K562 (cell line): ENCODE data around the gene CRCP. TPM values are rescaled to one million over a fixed set of nuclear protein-coding genes. Genes with fewer than 3 reads are reported as not detected.

Experiments
- BHLHE40 ChIP-seq: IDR thresholded peaks from 2 replicates; pipeline ENCODE4 v1.6.1; 2011; ENCODE audit warnings: low read length, improper control_type of control experiment
- BMI1 ChIP-seq: fragments of 150-350 bp; IDR thresholded peaks from 2 replicates; pipeline ENCODE4 v1.6.1; 2014; ENCODE audit warnings: low read length
- C11orf30 ChIP-seq: fragments of 450-650 bp; IDR thresholded peaks from 2 replicates; pipeline ENCODE4 v1.6.1; 2016; ENCODE audit warnings: low read depth, mild to moderate bottlenecking
- CBFA2T2 ChIP-seq: fragments of 450-650 bp; conservative IDR thresholded peaks from 2 replicates; pipeline ENCODE4 v1.6.1; 2017; ENCODE audit warnings: mild to moderate bottlenecking
- IFI16 ChIP-seq: fragments of 250-450 bp; sonication (Bioruptor Pico); IDR thresholded peaks from 2 replicates; pipeline ENCODE4 v2.1.2; 2022; ENCODE audit warnings: mild to moderate bottlenecking, inconsistent platforms
- MAFG ChIP-seq: fragments of 450-650 bp; conservative IDR thresholded peaks from 2 replicates; pipeline ENCODE4 v1.6.1; 2016; ENCODE audit warnings: missing genetic modification characterization, missing compliant biosample characterization
- MYC ChIP-seq, 2 experiments: fragments of 250-450 bp in 1 of 2; sonication (Bioruptor Pico) in 1 of 2; IDR thresholded peaks; 2 replicates each; pipeline versions ENCODE4 v1.5.1 to v1.6.1; 2012 to 2021; ENCODE audit warnings: low read depth in 2 of 2, borderline replicate concordance in 1 of 2, improper control_type of control experiment in 1 of 2, low read length in 1 of 2, mild to moderate bottlenecking in 1 of 2, moderate library complexity in 1 of 2
- NBN ChIP-seq: fragments of 450-650 bp; IDR thresholded peaks from 2 replicates; pipeline ENCODE4 v1.6.1; 2016; ENCODE audit warnings: low read depth, mild to moderate bottlenecking
- RCOR1 ChIP-seq, 2 experiments: IDR thresholded peaks; 2 replicates each; pipeline ENCODE4 v1.6.1; 2012; ENCODE audit warnings: low read depth in 2 of 2, low read length in 2 of 2, borderline replicate concordance in 1 of 2, improper control_type of control experiment in 1 of 2
- SMARCA4 ChIP-seq: fragments of 450-650 bp; IDR thresholded peaks from 2 replicates; pipeline ENCODE4 v1.6.1; 2016
- SP2 ChIP-seq: IDR thresholded peaks from 2 replicates; pipeline ENCODE4 v1.6.1; 2011; ENCODE audit warnings: mild to moderate bottlenecking, low read depth, low read length, moderate library complexity; ENCODE audit not compliant: poor library complexity, severe bottlenecking; ENCODE audit errors: extremely low read depth
- TBL1XR1 ChIP-seq, 2 experiments: IDR thresholded peaks; 2 replicates each; pipeline ENCODE4 v1.6.1; 2012; ENCODE audit warnings: improper control_type of control experiment in 2 of 2, low read length in 2 of 2, mild to moderate bottlenecking in 1 of 2
- TEAD1 ChIP-seq, 2 experiments: fragments of 450-650 bp in 1 of 2; sonication (generic) in 1 of 2; formaldehyde crosslinking; IDR thresholded peaks; 2 replicates each; pipeline versions ENCODE4 v1.4.0 to v1.8.0; 2020 to 2022; ENCODE audit warnings: mild to moderate bottlenecking in 2 of 2, missing genetic modification reagents in 1 of 2
- ZNF316 ChIP-seq: fragments of 450-650 bp; IDR thresholded peaks from 2 replicates; pipeline ENCODE4 v1.6.1; 2016
- polyA plus RNA-seq, 8 experiments: library from polyadenylated mRNA; depleted of rRNA in 4 of 8; stranded (reverse) in 5 of 8; unstranded in 3 of 8; fragments of >200 nt; fragmentation: Nextera tagmentation in 2 of 8; fragmentation: Illumina TruSeq in 1 of 8; extraction: Ambion mirVana in 2 of 8; extraction: Trizol in 1 of 8; gene quantifications; 2 replicates each; pipeline versions ENCODE4 v1.2.1 to v1.2.3, GENCODE V29; 2011 to 2014; ENCODE audit warnings: inconsistent platforms in 1 of 8, missing spikeins in 1 of 8
- total RNA-seq, 7 experiments: library from RNA; depleted of rRNA in 6 of 7; stranded (reverse); fragments of >200 nt in 6 of 7; fragmentation: Illumina TruSeq in 2 of 7; extraction: Trizol in 2 of 7; gene quantifications; 2 replicates each; pipeline versions ENCODE4 v1.2.1 to v1.2.3, GENCODE V29; 2011 to 2021; ENCODE audit warnings: low replicate concordance in 1 of 7
- TF ChIP-seq, protein P1 (sequence below): fragments of 450-650 bp; IDR thresholded peaks from 2 replicates; pipeline ENCODE4 v1.6.1; 2018; ENCODE audit not compliant: partially characterized antibody
- TF ChIP-seq, protein P2 (sequence below), 2 experiments: IDR thresholded peaks in 1 of 2; conservative IDR thresholded peaks in 1 of 2; 2 replicates each; pipeline ENCODE4 v1.6.1; 2016; ENCODE audit warnings: low read depth in 2 of 2, mild to moderate bottlenecking in 1 of 2, missing compliant biosample characterization in 1 of 2, missing genetic modification characterization in 1 of 2, moderate library complexity in 1 of 2
- TF ChIP-seq, protein P3 (sequence below): fragments of 250-450 bp; sonication (Bioruptor Pico); IDR thresholded peaks from 2 replicates; pipeline ENCODE4 v1.4.0; 2020; ENCODE audit warnings: mild to moderate bottlenecking, moderate library complexity

The CRCP gene
- total and polyA plus RNA-seq, 9 of the 15 experiments (the other 6 are each of a cell fraction or from before 2014, with no cell fraction given): 22.1 to 58.3 (median 43.4) TPM

DNA sequence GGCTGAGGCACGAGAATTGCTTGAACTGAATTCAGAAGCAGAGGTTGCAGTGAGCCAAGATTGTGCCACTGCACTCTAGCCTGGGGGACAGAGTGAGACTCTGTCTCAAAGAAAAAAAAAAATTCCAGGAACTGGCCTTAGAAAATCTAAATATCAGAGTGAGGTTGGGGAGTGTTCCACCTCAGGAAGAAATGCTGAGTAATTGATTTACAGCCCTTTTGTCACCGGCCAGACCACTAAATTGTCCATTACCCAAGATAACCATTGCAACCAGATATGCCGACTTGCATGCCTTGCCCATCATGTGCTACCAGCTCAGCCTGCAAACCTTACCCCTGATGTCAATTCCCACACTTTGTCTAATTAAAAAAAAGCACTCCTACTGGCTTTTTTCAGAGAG, 42.4 kb downstream of the CRCP start (continued):
- TF ChIP-seq TBL1XR1 (IDR thresholded peaks at IDR 0.05; ENCODE audit: low read length in 2 of 2): peak in 1 of 2 experiments; percentile 37; a peak in 1 of 4 replicates
- TF ChIP-seq NBN: peak; percentile 48; the same call in 1 of the 2 replicates
- peak; percentile 16; the same call in 1 of the 2 replicates for TF ChIP-seq CBFA2T2
- no peak for TF ChIP-seq SP2
- TF ChIP-seq ZNF316: peak; percentile 99
- TF ChIP-seq, protein P1, sequence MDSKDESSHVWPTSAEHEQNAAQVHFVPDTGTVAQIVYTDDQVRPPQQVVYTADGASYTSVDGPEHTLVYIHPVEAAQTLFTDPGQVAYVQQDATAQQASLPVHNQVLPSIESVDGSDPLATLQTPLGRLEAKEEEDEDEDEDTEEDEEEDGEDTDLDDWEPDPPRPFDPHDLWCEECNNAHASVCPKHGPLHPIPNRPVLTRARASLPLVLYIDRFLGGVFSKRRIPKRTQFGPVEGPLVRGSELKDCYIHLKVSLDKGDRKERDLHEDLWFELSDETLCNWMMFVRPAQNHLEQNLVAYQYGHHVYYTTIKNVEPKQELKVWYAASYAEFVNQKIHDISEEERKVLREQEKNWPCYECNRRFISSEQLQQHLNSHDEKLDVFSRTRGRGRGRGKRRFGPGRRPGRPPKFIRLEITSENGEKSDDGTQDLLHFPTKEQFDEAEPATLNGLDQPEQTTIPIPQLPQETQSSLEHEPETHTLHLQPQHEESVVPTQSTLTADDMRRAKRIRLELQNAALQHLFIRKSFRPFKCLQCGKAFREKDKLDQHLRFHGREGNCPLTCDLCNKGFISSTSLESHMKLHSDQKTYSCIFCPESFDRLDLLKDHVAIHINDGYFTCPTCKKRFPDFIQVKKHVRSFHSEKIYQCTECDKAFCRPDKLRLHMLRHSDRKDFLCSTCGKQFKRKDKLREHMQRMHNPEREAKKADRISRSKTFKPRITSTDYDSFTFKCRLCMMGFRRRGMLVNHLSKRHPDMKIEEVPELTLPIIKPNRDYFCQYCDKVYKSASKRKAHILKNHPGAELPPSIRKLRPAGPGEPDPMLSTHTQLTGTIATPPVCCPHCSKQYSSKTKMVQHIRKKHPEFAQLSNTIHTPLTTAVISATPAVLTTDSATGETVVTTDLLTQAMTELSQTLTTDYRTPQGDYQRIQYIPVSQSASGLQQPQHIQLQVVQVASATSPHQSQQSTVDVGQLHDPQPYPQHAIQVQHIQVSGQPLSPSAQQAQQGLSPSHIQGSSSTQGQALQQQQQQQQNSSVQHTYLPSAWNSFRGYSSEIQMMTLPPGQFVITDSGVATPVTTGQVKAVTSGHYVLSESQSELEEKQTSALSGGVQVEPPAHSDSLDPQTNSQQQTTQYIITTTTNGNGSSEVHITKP: peak; percentile 78
- peak in 1 of 2 experiments; percentile 84; a peak in 2 of 4 replicates for TF ChIP-seq TEAD1 (CRISPR knock-in tag; IDR thresholded peaks at IDR 0.05)
- TF ChIP-seq C11orf30: peak; percentile 99
- TF ChIP-seq BMI1: no peak
- no peak for TF ChIP-seq IFI16 (CRISPR knock-in tag)
- TF ChIP-seq, protein P2, sequence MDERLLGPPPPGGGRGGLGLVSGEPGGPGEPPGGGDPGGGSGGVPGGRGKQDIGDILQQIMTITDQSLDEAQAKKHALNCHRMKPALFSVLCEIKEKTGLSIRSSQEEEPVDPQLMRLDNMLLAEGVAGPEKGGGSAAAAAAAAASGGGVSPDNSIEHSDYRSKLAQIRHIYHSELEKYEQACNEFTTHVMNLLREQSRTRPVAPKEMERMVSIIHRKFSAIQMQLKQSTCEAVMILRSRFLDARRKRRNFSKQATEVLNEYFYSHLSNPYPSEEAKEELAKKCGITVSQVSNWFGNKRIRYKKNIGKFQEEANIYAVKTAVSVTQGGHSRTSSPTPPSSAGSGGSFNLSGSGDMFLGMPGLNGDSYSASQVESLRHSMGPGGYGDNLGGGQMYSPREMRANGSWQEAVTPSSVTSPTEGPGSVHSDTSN (CRISPR knock-in tag; IDR thresholded peaks at IDR 0.05; ENCODE audit: low read depth): no peak
- TF ChIP-seq, protein P2 (tag; conservative IDR thresholded peaks at IDR 0.05; ENCODE audit: low read depth): peak; percentile 93
- 0 out of 2 replicates have a peak, but pooled peaks have one; percentile 30 for TF ChIP-seq BHLHE40
- TF ChIP-seq SMARCA4: peak; percentile 65
- peak; percentile 28; the same call in 1 of the 2 replicates for TF ChIP-seq MYC (IDR thresholded peaks at IDR 0.05; ENCODE audit: low read depth, low read length)
- no peak for TF ChIP-seq MYC (CRISPR knock-in tag; IDR thresholded peaks at IDR 0.05; ENCODE audit: borderline replicate concordance, low read depth)
- peak in 1 of 2 experiments; percentile 85; a peak in 2 of 4 replicates for TF ChIP-seq RCOR1 (IDR thresholded peaks at IDR 0.05; ENCODE audit: borderline replicate concordance in 1 of 2, low read depth in 2 of 2, low read length in 2 of 2)
- peak; percentile 98 for TF ChIP-seq MAFG (tag)
- TF ChIP-seq, protein P3, sequence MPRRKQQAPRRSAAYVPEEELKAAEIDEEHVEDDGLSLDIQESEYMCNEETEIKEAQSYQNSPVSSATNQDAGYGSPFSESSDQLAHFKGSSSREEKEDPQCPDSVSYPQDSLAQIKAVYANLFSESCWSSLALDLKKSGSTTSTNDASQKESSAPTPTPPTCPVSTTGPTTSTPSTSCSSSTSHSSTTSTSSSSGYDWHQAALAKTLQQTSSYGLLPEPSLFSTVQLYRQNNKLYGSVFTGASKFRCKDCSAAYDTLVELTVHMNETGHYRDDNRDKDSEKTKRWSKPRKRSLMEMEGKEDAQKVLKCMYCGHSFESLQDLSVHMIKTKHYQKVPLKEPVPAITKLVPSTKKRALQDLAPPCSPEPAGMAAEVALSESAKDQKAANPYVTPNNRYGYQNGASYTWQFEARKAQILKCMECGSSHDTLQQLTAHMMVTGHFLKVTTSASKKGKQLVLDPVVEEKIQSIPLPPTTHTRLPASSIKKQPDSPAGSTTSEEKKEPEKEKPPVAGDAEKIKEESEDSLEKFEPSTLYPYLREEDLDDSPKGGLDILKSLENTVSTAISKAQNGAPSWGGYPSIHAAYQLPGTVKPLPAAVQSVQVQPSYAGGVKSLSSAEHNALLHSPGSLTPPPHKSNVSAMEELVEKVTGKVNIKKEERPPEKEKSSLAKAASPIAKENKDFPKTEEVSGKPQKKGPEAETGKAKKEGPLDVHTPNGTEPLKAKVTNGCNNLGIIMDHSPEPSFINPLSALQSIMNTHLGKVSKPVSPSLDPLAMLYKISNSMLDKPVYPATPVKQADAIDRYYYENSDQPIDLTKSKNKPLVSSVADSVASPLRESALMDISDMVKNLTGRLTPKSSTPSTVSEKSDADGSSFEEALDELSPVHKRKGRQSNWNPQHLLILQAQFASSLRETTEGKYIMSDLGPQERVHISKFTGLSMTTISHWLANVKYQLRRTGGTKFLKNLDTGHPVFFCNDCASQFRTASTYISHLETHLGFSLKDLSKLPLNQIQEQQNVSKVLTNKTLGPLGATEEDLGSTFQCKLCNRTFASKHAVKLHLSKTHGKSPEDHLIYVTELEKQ: no peak
